ENCODE results near the gene PRR23E. TPM values are rescaled to one million over a fixed set of nuclear protein-coding genes. Genes with fewer than 3 reads are reported as not detected.

Gene PRR23E
- total RNA-seq, 1 experiment from 2014 or later: not detected

DNA sequence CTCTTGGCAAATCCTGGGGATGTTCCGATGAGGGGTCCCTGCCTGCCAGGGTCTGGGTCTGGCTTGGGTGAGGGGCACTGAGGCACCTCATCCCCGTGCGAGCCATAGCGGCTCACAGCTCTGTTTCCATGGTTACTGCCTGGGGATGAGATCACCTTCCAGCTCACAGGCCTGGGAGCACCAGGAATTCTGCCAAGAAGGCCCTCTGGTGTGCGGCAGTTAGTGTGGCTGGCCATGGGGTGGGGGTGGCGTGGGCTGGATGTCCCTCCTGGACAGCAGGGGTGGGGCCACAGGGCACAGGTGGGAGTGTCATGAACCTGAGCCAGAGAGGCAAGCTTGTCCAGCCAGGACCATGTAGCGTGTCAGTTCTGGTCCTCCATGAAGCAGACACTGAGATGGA lies 22.1 kb upstream of the PRR23E start:
- no peaks in the 10 kb centered on the region for H3K9me3 ChIP-seq (ENCODE audit: insufficient read depth, low read depth)

DNA sequence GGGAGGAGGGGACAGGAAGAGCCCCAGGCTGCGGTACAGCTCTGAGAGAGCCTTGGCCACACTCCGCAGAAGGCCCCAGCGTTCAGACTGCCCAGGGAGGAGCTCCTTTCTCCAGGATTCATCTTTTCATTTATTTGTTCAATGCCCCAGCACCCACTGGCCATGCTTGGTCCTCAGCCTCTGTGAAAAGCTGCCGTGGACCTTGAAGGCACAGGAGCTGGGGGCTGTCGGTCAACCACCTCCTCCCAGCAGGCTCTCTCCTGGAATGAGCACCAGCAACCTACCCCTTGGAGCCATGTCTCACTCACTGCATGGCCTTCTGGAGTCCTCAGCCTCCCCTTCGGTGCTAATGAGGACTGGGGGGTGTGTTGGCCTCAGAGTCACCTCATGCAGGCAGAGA lies 21.6 kb upstream of the PRR23E start:
- H2AFZ ChIP-seq: no peak overlapping the region
- H4K20me1 ChIP-seq (ENCODE audit: insufficient read depth): no peaks in the 10 kb centered on the region
- H3K79me2 ChIP-seq (ENCODE audit: low read depth): no peaks in the 10 kb centered on the region
- BruUV-seq (replicated peaks): no TSS peak
- no peak overlapping the region for H3K4me2 ChIP-seq
- intact Hi-C loops (cut with micrococcal nuclease; ENCODE audit: unreplicated experiment): loop anchor here (10.0 kb wide), 1 partner anchor 187 kb away; the partner anchor contains the start of gene PLXNA1
- no peaks in the 10 kb centered on the region for H3F3A ChIP-seq (ENCODE audit: insufficient read depth, low read depth)
- no peak overlapping the region for H3K4me3 ChIP-seq
- POLR2A ChIA-PET (ENCODE audit: unreplicated experiment): interaction anchor here (0.6 kb wide), 1 partner anchor 1264 kb away, joined by 4 read pairs; no protein-coding TSS in a partner anchor
- no peaks in the 10 kb centered on the region for H3K9me2 ChIP-seq (ENCODE audit: insufficient read depth)
- no peak overlapping the region for H3K27ac ChIP-seq
- H3K9me3 ChIP-seq (ENCODE audit: insufficient read depth, low read depth): no peaks in the 10 kb centered on the region
- TF ChIP-seq, protein P1, sequence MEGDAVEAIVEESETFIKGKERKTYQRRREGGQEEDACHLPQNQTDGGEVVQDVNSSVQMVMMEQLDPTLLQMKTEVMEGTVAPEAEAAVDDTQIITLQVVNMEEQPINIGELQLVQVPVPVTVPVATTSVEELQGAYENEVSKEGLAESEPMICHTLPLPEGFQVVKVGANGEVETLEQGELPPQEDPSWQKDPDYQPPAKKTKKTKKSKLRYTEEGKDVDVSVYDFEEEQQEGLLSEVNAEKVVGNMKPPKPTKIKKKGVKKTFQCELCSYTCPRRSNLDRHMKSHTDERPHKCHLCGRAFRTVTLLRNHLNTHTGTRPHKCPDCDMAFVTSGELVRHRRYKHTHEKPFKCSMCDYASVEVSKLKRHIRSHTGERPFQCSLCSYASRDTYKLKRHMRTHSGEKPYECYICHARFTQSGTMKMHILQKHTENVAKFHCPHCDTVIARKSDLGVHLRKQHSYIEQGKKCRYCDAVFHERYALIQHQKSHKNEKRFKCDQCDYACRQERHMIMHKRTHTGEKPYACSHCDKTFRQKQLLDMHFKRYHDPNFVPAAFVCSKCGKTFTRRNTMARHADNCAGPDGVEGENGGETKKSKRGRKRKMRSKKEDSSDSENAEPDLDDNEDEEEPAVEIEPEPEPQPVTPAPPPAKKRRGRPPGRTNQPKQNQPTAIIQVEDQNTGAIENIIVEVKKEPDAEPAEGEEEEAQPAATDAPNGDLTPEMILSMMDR (conservative IDR thresholded peaks at IDR 0.05): no peak
- no peak for TF ChIP-seq EZH2 (IDR thresholded peaks at IDR 0.05; ENCODE audit: low read depth)
- no peaks in the 10 kb centered on the region for H3K36me3 ChIP-seq (ENCODE audit: low read depth)
- DNase-seq: no peak
- H3K4me1 ChIP-seq (replicated peaks; ENCODE audit: insufficient read depth): no peaks in the 10 kb centered on the region
- CTCF ChIA-PET: no interaction called here
- H3K27me3 ChIP-seq (ENCODE audit: insufficient read depth, low read depth): peaks cover 65% of the 10 kb centered on the region

More for the DNA sequence above, 22.1 kb upstream of the PRR23E start:
- TF ChIP-seq, protein P1 (conservative IDR thresholded peaks at IDR 0.05): no peak
- no peak for TF ChIP-seq EZH2 (IDR thresholded peaks at IDR 0.05; ENCODE audit: low read depth)
- DNase-seq: peak in 1 of 2 experiments; percentile 36
- H3K4me2 ChIP-seq: no peak overlapping the region
- H3K4me3 ChIP-seq: no peak overlapping the region
- H3K27ac ChIP-seq: no peak overlapping the region
- no peak overlapping the region for H2AFZ ChIP-seq
- H3K4me1 ChIP-seq (replicated peaks; ENCODE audit: insufficient read depth): no peaks in the 10 kb centered on the region
- H3F3A ChIP-seq (ENCODE audit: insufficient read depth, low read depth): no peaks in the 10 kb centered on the region
- no peaks in the 10 kb centered on the region for H3K9me2 ChIP-seq (ENCODE audit: insufficient read depth)
- no peaks in the 10 kb centered on the region for H3K79me2 ChIP-seq (ENCODE audit: low read depth)
- peaks cover 69% of the 10 kb centered on the region for H3K27me3 ChIP-seq (ENCODE audit: insufficient read depth, low read depth)
- H3K36me3 ChIP-seq (ENCODE audit: low read depth): no peaks in the 10 kb centered on the region
- no TSS peak for BruUV-seq (replicated peaks)
- intact Hi-C loops (cut with micrococcal nuclease; ENCODE audit: unreplicated experiment): loop anchor here (10.0 kb wide), 1 partner anchor 186 kb away; the partner anchor contains the start of gene PLXNA1
- ChIA-PET CTCF (no interaction called here), POLR2A (ENCODE audit: unreplicated experiment) (no interaction called here)
- no peaks in the 10 kb centered on the region for H4K20me1 ChIP-seq (ENCODE audit: insufficient read depth)

DNA sequence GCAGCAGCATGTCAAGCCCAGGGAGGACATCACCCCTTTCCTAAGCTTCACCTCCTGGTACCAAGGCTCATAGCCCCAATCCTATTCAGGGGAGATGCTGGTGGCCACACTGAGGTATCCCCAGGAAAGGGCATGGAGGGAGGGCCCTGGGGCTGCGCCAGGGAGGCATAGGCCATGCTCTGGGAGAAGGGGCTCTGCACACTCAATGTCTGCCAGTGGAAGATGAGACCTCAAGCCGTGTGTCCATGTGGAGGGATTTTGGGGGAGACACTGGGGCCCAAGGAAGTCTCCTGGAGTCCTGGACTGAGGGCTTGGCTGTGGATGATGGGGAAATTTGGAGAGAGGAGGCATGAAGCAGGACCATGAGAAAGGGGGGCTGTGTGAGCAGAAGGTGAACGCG lies 21.2 kb upstream of the PRR23E start:
- H3K36me3 ChIP-seq (ENCODE audit: low read depth): no peaks in the 10 kb centered on the region
- TF ChIP-seq, protein P1 (conservative IDR thresholded peaks at IDR 0.05): no peak
- TF ChIP-seq EZH2 (IDR thresholded peaks at IDR 0.05; ENCODE audit: low read depth): no peak
- H3K9me2 ChIP-seq (ENCODE audit: insufficient read depth): no peaks in the 10 kb centered on the region
- H3K9me3 ChIP-seq (ENCODE audit: insufficient read depth, low read depth): no peaks in the 10 kb centered on the region
- no peak overlapping the region for H3K27ac ChIP-seq
- peaks cover 61% of the 10 kb centered on the region for H3K27me3 ChIP-seq (ENCODE audit: insufficient read depth, low read depth)
- CTCF ChIA-PET: no interaction called here
- H3K4me1 ChIP-seq (replicated peaks; ENCODE audit: insufficient read depth): no peaks in the 10 kb centered on the region
- H3K79me2 ChIP-seq (ENCODE audit: low read depth): no peaks in the 10 kb centered on the region
- H3F3A ChIP-seq (ENCODE audit: insufficient read depth, low read depth): no peaks in the 10 kb centered on the region
- POLR2A ChIA-PET (ENCODE audit: unreplicated experiment): interaction anchor here (0.6 kb wide), 1 partner anchor 1263 kb away, joined by 4 read pairs; no protein-coding TSS in a partner anchor
- no TSS peak for BruUV-seq (replicated peaks)
- H3K4me2 ChIP-seq: no peak overlapping the region
- H4K20me1 ChIP-seq (ENCODE audit: insufficient read depth): no peaks in the 10 kb centered on the region
- no peak overlapping the region for H2AFZ ChIP-seq
- DNase-seq: no peak
- no peak overlapping the region for H3K4me3 ChIP-seq
- intact Hi-C loops (cut with micrococcal nuclease; ENCODE audit: unreplicated experiment): loop anchor here (10.0 kb wide), 1 partner anchor 187 kb away; the partner anchor contains the start of gene PLXNA1
